AG08396 (cell line): ENCODE measurements around the gene BABAM2.

Experiments used
- DNase-seq: peaks from one replicate; pipeline ENCODE4 v3.0.0; 2012; ENCODE audit warnings: low spot score, mixed read lengths

BABAM2 gene

DNA sequence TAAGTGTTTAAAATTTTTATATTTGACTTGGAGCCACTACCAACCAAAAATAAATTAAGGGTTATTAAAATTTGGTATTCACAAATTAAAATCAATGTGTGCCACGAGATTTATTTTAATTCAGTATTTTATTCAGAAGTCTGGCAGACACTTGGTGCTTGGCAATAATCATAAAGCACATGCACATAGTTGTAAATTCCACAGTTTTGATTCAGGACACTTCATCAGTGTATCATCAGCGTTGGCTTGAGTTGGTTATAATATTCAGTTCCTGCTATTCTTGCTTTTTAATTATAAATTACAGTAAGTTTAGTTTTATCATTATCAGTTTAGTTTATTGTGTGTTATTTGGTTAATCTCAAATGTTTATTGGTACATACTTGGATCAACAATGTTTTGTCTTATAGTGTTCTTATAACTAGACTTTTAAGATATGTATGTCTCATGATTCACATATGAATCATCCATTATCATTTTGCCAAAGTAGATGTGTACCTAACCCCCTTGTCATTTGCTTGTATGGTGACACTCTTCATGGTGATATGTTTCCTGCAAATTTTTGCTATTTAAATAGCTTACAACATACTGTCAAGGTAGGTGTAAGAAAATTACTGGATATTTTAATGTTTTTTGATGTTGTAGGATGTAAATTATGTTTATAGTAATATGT, 237.9 kb downstream of the BABAM2 start:
- DNase-seq: no peak

DNA sequence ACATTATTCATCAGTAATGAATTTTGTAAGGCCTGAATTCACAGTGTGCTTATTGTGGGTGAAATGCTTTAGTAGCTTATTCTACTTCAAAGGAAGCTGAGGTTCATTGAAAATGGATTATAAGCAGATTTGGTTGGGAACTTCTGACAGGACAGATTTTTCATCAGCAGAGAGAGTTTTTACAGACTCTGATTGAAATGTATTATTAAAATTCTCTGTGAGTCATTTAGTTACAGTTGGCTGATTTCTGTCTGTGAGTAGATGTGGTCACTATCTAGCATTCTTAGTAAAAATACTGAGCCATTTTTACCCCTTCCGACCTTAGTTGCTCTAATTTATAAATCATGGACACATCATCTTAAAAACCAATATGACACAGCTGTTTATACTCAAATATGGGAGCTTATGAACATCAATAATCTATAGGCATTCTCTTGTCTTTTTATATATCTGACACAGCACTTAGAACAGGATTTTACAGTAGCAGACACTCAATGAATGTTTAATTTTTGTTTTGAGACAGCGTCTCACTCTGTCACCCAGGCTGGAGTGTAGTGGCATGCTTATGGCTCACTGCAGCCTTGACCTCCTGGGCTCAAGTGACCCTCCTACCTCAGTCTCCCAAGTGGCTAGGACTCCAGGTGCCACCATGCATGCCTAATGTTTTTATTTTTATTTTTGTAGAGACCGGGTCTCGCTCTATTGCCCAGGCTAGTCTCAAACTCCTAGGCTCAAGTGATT, 239.6 kb downstream of the BABAM2 start:
- DNase-seq: peak; percentile 7

DNA sequence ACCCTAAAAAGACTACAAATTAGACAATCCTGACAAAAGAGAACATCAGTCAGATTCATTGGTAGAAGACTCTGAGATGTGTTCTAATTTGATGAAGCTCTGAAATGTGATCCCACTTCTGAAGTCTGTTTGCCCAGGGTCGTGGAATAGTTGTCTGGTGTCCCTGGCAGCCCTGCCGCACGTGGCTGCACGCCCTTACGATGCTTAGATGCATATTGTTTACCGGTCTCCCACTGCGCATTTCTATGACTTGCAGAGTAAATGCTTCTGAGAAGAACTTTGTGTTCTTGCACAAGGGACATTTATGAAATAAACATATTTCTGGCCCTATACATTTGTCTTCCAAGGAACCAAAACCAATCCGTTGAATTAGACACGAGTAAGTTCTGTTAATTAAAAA, 243.2 kb downstream of the BABAM2 start:
- no peak for DNase-seq

DNA sequence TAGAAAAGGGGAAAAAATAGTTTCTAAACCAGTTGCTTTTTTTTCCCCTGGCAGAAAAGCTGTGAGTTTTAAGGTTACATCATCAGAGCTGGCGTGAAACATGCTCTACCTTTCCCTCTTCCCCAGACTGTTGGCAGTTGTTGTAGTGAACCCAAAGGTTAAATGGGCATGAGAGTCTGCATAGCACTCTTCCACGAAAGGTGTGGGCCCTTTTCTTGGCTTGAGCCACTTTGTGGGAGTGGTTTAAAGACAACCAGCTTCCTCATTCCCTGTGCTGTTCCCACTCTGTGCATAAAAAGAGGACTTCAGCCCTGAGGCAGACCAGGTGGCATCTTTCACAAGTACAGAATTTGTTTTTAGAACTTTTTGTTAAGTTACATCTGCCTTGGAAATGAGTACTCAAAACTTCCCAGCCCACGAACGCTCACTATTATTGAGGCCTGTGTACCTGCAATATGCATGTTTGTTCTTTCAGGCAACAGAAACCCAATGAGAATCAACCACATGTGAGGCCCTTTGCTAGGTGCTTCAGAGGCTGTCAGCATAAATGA, 243.8 kb downstream of the BABAM2 start:
- DNase-seq: no peak

DNA sequence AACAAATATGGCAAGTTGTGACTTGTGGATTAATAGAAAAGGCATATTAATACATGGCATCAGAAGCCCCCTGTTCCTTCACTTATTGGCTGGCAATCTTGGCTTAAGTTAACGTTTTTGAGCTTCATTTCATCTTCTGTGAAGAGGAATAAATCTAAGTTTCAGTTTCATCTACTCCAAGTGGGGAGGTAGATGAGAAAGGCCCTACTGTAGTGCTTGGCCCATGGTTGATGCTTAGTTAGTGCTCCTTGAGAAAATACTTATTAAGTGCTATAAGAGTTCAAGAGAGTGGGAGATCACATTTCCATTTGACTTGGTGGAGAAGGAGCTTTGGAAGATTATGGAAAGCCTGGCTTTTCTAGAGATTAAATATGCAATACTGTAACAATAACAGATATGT, 244.3 kb downstream of the BABAM2 start:
- DNase-seq: no peak

DNA sequence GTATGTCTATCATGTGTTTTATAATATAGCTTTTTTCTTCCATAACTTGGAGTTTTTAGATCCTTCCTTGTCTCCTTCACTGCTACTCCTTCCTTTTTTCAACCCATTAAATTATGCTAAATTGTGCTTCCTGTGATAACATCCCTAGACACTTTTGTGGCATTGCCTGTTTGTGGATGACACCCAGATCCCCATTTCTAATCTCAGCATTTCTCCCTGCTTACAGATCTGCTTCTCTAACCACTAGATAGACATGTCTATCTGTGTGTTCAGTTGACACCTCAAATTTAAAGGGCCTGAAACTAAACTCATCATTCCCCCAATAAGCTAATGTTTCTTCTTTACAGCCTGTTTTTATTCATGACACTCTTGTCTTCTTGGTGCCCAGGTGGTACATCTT, 244.8 kb downstream of the BABAM2 start:
- DNase-seq: no peak

DNA sequence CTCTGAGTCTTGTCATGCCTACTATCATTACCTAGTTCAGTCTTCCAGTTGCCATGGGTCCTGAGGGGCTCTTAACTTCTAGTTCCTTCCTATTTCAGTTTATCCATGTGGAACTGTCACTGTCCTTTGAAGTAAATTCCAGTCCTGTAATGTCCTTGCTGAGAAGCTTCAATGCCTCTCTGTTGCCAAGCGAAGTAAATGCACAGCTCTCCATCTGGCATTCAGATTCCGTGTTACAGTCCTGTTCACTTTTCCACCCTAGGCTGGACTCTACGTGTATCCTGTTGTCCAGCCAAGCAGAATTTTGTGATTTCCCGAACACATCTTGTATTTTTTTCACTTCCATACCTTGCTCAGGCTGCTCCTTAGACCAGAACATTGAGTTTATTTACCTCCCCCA, 245.3 kb downstream of the BABAM2 start:
- no peak for DNase-seq

DNA sequence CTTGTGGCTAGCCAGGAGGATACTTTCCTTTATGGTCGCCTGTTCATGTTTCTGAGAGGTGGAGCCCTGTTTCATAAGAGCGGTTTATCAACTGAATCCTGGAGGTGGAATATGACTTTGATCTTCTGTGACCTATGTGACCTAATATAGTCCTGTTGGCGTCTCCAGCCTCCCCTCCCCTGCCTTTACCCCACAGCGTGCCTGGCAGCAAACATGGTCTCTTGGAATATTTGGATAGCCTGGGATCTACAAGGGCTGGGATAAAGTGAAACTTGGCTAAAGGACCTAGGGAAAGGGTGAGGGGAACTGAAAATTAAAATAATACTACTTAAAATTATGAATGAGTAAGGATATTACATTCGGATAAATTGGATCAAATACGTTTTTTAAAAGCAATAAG, 246.0 kb downstream of the BABAM2 start:
- DNase-seq: no peak

DNA sequence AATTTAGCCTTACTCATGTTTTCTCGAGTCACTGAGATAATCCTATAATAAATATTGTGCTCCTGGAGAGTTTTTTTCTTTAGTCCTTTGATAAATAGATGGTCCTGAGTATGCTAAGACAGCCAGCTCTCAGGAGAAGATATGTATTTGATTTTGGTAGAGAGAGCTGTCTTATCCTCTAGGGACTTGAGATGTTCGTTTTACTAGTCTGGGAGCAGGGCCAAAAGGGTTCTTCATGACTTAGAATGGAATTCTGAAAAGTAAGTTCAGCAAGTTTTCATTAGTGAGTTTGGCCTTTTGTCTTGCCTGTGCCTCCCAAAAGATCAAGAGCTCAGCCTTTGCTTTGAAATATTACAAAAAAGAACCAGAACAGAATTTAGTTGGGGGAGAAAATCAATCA, 246.7 kb downstream of the BABAM2 start:
- peak; percentile 19 for DNase-seq

DNA sequence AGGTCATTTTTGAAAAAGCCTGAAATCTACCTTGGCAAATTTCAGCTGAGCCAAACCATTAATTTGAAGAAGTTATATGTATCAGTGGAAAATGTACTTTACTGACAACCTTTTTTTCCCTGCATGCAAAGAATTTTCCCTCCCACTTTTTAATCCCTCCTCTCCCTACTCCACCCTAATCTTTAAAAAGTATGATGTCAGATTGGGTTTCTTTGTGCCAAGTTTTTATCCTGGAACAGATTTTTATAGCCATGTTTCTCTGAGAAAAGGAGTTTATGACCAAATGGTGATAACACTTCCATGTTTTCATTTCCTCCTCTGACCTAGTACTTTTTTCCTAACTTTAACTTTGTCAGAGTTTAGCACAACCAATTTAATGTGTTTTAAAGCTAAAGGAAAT, 251.9 kb downstream of the BABAM2 start:
- no peak for DNase-seq

DNA sequence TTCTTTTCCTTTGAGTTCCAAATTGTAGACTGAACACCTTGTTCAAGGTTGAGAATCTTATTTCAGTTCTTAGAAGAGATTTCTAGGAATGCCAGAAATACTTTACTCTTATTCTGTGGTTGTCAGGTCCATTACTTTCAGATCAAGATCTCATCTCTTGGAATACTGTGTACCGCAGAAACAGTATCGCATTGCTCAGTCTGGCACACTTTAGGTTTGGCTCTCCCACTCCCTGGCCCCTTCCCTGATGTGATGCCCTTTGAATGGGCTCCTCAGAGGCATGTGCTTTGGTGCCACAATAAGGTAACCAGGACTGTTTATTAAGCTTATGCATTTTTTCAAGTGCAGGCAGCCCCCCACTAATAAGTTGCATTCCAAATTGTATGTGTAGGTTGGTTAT, 257.5 kb downstream of the BABAM2 start:
- no peak for DNase-seq

DNA sequence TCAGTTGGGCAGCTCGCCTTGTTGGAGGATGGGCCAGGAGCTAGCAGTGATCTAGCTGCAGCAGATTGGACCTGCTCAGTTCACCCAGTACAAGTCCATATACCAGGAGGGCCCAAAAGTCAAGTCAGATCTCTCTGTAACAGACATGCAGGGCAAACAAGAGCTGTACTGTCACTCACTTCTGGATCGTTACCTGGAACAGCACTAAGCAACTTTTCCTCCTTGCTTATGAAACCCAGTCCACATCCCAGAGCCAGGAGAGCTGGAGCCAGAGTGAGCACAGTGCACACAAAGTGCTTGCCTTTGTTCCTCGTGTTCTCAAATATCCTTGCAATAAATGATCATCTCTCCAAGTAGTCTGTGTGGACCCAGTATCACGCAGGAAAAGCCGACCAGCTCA, 258.0 kb downstream of the BABAM2 start:
- no peak for DNase-seq

DNA sequence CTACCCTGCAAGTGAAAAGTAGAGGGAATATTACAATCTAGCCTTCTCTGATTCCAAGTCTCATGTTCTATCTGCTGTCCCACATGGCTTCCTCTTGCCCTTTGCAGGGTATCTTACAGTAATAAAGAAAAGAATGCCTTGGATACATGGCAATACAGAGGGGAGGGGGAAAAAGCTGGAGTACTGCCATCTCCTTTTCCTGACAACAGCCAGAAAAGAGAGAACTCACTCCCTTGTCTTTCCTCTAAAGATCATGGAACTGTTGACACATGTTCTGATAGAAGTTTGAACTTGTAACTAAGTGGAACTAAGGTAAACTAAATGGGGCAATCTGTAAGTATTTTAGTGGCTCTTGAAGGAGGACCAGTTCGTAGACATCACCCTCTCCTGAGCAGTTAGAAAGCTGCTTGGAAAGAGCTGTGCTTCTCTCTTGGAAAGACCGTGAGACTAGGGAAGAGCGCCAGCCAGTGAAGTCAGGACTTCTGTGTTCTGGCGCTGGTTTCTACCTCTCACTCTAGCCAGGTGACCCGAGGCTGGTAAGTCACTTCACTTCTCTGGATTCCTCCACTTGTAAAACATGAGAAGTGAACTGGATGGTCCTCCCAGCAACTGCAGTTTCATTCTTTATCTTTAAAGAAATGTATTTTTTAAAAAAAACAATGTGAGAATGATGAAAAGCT, 259.8 kb downstream of the BABAM2 start:
- DNase-seq: no peak

DNA sequence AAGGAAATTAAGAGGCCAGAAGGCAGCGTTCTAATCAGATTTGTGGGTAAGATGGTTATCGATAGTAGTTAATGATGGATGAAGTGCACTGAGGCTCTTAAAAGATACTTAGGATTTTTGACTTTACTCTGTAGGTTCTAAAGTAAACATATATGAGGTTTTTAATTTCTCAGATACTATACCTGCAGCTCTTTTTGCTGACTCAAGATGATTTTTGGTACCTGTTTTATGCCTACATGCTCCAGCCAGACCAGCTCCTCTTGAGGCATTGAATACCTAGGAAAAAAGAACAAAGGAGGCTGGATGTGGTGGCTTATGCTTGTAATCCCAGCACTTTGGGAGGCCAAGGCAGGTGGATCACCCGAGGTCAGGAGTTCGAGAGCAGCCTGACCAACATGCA, 260.5 kb downstream of the BABAM2 start:
- DNase-seq: no peak

DNA sequence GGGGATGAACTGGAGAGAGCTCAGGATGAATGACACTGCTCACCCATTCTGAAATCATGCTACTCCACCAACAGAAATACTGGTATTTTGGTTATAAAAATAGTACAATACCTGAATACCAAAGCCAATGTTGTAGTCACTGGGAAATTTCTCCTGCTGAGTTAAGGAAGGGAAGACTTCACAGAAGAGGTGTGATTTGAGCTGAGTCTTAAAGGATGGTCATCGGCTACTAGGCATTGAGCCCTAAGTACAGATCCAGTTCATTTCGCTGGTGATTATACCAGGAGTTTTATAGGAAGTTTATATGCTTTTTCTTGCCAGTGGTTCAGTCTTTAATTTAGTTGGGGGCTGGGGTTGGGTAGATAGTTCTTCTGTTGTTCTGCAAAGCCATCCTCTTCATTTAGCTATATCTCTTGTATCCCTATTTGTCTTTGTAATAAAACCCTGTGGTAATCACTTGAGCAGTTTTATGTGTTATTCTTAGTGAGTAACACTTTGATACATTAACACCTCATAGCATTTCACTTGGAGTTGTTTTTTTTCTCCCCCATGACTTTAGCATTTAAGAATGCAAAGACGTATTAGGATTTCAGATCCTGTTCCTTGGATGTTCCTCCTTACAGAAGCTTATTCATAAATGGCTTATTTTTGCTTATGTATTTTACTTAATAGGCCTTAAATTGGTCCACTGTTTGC, 262.2 kb downstream of the BABAM2 start:
- DNase-seq: no peak

DNA sequence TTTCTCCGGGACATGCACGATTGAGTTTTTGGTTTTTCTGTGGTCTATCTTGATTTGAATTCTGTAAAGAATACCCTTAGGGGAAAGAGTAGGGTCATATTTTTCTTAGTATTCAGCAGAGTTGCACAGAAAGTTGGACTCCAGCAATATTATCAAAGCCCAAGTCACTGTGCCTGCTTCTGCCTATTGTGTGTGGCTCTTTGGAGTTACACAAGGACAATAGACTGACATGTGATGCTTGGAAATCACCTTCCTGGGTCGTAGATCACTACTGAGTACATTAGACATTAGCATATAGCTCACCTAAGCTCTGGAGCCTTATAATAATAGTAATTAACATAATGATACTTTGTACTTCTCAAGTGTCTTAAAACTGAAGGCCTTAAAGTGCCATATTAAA, 263.3 kb downstream of the BABAM2 start:
- no peak for DNase-seq

DNA sequence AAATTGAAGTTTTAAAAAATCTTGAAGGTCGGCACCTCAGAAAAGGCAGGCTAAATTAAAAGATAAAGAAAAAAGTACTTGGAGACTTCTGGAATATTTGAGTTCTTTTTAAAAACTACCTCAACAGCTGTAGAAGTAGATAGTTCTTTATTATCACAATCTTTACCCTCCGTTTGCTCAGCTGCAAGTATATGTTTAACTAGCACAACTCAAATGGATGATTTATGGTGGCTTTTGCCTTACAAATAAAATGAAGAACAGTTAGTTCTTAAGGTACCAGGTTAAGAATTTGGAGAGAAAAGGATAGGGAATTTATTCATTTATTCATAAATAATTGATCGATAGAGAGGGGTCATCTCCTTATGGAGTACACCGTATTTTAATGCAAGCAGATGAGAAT, 264.6 kb downstream of the BABAM2 start:
- no peak for DNase-seq

DNA sequence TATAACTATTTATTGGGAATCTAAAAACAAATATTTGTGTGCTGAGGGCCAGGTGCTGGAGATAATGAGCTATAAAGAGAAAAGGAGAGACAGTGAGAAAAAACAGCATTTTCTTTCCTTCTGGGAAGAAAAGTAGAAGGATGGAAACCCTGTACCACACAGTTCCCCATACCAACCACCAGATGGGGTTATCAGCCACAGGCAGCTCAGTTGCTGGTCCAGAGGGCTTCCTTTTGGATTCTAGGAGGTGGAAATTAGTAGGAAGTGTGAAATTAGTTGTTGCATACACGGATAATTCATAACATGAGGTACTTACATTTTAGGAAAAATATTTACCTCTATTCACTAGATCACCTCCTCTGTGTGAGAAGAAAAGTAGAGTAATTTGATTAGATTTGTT, 265.1 kb downstream of the BABAM2 start:
- no peak for DNase-seq

DNA sequence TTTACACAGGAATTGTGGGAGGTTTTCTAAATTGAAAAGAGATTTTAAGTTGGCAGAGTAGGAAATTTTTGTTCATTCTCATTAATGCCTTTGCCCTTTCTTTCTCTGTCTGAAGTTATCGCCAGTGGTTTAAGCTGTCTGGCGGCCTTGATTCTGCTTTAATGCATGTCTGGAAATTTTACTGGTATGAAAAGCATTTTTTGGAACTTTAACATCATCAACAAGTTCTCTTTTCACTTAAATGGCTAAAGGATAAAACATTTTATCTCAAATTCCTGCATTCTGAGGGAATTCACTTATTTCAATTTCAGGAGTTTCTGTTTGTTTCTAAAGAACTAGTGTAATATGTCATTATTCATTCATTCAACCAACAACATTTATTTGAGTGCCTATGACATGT, 268.3 kb downstream of the BABAM2 start:
- no peak for DNase-seq

DNA sequence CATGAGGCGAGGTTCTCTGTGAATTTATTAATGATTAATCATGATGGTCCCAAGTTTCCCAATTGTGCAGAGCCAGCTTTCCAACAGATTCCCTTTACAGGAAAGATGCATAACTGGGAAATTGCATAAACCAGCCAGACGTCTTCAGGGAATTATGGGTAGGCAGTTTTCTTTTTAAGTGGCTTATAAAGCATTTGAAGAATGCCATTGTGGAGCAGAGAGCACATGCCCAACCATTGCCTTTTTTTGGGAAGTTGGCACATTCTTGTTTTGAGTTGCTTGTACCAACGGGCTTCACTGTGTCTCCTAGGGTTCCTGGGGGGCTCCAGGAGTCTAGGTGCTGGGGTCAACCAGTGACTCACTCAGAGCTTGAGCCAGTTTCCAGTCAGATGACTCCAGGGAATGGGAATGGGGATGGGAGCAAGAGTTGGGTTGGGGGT, 270.5 kb downstream of the BABAM2 start:
- peak; percentile 36 for DNase-seq

DNA sequence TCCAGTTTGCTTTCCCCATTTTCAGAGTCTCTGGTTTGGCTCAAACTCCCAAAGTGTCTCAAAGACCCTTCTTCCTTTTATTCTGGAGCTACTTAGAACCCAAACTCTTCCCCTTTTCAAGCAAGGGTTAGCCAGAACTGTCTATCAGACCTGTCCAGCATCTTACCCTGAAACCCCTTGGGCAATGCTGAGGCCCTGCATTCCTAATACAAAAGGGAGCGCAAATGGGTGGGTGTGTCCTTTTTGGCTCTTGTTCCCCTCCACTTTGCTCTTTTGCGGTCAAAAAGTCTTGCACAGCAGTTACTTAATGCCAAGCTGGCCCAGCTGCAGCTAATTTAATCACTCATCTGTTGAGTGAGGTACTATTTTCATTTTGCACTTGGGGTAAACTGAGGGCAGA, 270.9 kb downstream of the BABAM2 start:
- no peak for DNase-seq

DNA sequence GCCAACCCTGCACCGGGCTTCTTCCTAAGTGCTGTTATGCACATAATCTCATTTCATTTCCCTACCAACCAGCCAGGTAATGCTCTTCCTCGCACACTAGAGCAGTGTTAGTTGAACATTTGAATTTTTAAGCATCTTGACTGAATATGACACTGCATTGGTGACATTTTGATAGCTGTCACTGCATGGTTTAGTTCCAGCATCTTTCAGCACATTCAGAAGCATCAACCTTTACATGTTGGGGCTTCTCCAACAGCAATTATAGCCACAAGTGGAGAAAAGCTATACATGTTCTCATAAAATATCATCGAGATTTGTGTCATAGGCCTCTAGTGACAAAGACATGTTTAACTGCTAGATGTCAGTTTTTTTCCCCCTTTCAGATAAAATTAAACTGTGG, 272.0 kb downstream of the BABAM2 start:
- no peak for DNase-seq
